Effector memory CD4-positive, alpha-beta T cell (primary cell): ENCODE results near the gene CNTN1.

Source experiments
- DNase-seq, 3 donors: peaks; one replicate each; pipeline ENCODE4 v3.0.0-alpha.2; 2020
- H3K27ac ChIP-seq: 2 replicates; pipeline ENCODE4 v1.7.0; 2013; ENCODE audit warnings: mild to moderate bottlenecking, low read length, moderate library complexity; ENCODE audit not compliant: insufficient read depth, poor library complexity, severe bottlenecking
- H3K27me3 ChIP-seq: replicated peaks from 2 replicates; pipeline ENCODE4 v1.7.0; 2013; ENCODE audit warnings: mild to moderate bottlenecking, low read length; ENCODE audit not compliant: insufficient read depth, control insufficient read depth, poor library complexity, severe bottlenecking
- H3K36me3 ChIP-seq: 2 replicates; pipeline ENCODE4 v1.7.0; 2013; ENCODE audit warnings: mild to moderate bottlenecking, low read length, moderate library complexity; ENCODE audit not compliant: control insufficient read depth, insufficient read depth
- H3K4me1 ChIP-seq: 2 replicates; pipeline ENCODE4 v1.7.0; 2013; ENCODE audit warnings: low read length, mild to moderate bottlenecking; ENCODE audit not compliant: control insufficient read depth, insufficient read depth, poor library complexity, severe bottlenecking
- H3K4me3 ChIP-seq: 2 replicates; pipeline ENCODE4 v1.7.0; 2013; ENCODE audit warnings: low read length, low read depth, mild to moderate bottlenecking; ENCODE audit not compliant: insufficient read depth, poor library complexity, severe bottlenecking
- H3K9me3 ChIP-seq: 2 replicates; pipeline ENCODE4 v1.7.0; 2013; ENCODE audit warnings: mild to moderate bottlenecking, low read length, moderate library complexity; ENCODE audit not compliant: control insufficient read depth

CNTN1 gene

DNA sequence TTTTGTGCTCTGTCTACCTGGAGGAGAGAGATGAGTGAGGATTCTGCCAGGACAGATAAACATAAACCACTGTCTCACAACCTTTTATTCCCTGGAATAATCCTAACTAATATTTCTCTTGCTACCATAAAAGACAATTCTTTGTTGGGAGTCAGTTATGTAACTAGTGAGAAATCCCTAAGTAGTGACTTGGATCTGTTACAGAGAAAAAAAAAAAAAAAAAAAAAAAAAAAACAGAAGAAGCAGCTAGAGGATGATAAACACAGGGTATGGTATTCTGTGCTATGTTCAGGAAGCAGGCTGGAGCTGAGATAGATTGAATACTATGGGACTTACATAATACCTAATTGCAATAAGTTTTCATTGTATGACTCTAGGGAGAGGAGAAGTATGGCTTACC lies 178.7 kb downstream of the CNTN1 start:
- Histone ChIP-seq H3K36me3 (no peaks in the 10 kb centered on the region), H3K27me3 (no peaks in the 10 kb centered on the region), H3K4me3 (no peak overlapping the region), H3K27ac (no peak overlapping the region), H3K4me1 (no peaks in the 10 kb centered on the region), H3K9me3 (no peaks in the 10 kb centered on the region)
- DNase-seq = no peak

DNA sequence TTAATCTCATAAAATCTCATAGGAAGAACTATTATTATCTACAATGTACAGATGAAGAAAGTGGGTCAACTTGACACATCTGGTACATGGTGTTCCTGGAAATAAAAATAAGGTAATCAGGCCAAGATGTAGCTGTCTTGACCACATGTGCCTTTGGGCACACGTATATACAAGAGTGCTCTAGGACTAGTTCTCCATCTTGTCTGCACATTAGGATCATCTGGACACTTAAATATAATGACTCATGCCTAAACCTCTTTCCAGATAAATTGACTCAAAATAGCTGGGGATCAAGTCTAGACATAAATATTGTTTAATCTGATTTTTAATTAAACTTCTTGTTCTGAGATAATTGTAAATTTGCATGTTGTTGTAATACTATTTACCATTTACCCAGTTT lies 182.6 kb downstream of the CNTN1 start:
- DNase-seq = no peak
- H3K27me3 ChIP-seq = no peaks in the 10 kb centered on the region
- H3K4me1 ChIP-seq = no peaks in the 10 kb centered on the region
- no peak overlapping the region for H3K4me3 ChIP-seq
- H3K27ac ChIP-seq = no peak overlapping the region
- no peaks in the 10 kb centered on the region for H3K36me3 ChIP-seq
- H3K9me3 ChIP-seq = no peaks in the 10 kb centered on the region

DNA sequence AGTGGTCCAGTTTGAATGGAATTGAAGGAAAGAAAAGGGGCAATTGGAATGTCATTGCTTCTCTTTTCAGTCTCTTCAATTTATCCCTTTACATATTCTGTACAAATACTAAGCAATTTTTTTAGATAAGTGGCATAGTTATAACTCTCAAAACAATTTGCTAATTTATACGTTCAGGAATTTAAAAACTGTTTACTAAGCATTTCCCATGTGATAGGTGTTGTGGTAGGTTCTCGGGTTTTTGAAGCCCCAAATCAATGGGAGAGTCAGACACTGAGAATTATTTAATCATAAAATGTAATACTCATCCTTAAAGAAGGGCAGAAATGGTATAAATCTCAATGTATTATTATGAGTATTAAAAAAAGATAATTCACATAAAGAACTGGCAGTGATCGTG lies 197.1 kb downstream of the CNTN1 start:
- Histone ChIP-seq H3K4me3 (no peak overlapping the region), H3K27ac (no peak overlapping the region), H3K9me3 (no peaks in the 10 kb centered on the region), H3K4me1 (no peaks in the 10 kb centered on the region), H3K36me3 (no peaks in the 10 kb centered on the region), H3K27me3 (no peaks in the 10 kb centered on the region)
- DNase-seq = no peak

DNA sequence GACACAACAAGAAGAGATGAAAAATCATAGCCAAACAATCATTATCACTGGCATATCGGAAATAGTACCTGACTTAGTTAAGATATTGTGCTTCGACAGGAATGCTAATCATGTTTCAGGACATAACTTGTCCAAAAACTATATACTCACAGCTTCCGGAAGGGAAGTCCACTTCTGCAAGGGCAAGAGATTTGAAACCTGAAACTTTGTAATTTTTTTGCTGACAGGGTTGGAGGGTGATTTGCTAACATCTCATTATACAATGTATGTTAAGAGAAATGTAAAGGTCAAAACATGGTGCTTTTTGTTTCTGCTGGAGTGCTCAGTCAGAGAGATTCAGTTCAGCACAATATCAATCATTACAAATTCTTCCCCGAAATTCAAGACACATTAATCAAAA lies 200.3 kb downstream of the CNTN1 start:
- Histone ChIP-seq H3K27ac (no peak overlapping the region), H3K4me1 (no peaks in the 10 kb centered on the region), H3K27me3 (no peaks in the 10 kb centered on the region), H3K9me3 (no peaks in the 10 kb centered on the region), H3K4me3 (no peak overlapping the region), H3K36me3 (no peaks in the 10 kb centered on the region)
- DNase-seq = no peak

DNA sequence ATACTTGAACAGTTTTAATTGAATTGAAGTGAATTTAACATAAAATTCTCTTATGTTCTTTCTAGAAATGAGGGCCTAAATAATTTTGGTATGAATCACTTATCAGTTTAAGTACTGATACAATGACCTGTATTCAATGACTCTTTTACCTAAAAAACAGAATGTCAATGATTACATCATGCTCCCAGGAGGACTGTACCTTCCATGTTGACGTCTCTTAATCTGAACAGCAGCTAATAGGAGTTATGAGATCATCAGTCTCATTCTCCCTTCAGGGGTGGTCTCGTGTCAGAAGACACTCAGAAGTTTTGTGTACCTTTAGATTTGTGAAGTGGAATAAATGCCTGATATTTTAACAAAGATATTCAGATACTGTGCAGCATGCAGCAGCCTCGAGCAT lies 206.3 kb downstream of the CNTN1 start:
- Histone ChIP-seq H3K9me3 (no peaks in the 10 kb centered on the region), H3K27me3 (no peaks in the 10 kb centered on the region), H3K4me3 (no peak overlapping the region), H3K27ac (no peak overlapping the region), H3K4me1 (no peaks in the 10 kb centered on the region), H3K36me3 (no peaks in the 10 kb centered on the region)
- DNase-seq = no peak

- Histone ChIP-seq H3K4me3 (no peak overlapping the region), H3K4me1 (no peaks in the 10 kb centered on the region), H3K27me3 (no peaks in the 10 kb centered on the region), H3K36me3 (no peaks in the 10 kb centered on the region), H3K9me3 (no peaks in the 10 kb centered on the region), H3K27ac (no peak overlapping the region)
- DNase-seq = no peak
These were observed 210.8 kb downstream of the CNTN1 start for GRCh38 chr12:40903040-40903439.

DNA sequence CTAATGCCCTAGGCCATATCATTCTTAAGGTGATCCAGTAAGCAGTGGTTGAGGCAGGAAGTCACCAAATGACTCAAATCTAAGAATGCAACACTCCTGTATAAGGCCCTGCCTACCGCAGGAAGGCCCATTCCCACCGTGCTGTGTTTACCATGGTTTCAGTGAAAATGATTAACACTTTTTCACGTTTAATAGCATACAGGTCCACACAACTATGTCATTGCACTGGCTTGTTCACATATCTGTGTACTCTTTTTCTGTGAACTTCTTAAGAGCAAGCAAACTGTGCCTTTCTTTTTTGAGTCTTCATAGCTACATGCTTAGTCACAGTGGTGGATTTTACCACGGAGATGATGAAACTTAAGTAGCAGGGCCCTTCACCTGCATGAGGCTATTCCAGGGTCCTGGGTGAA lies 214.9 kb downstream of the CNTN1 start:
- Histone ChIP-seq H3K27me3 (no peaks in the 10 kb centered on the region), H3K9me3 (no peaks in the 10 kb centered on the region), H3K36me3 (no peaks in the 10 kb centered on the region), H3K4me1 (no peaks in the 10 kb centered on the region), H3K27ac (no peak overlapping the region), H3K4me3 (no peak overlapping the region)
- DNase-seq = no peak

- no peaks in the 10 kb centered on the region for H3K9me3 ChIP-seq
- no peaks in the 10 kb centered on the region for H3K36me3 ChIP-seq
- H3K4me3 ChIP-seq = no peak overlapping the region
- no peak overlapping the region for H3K27ac ChIP-seq
- H3K4me1 ChIP-seq = no peaks in the 10 kb centered on the region
- DNase-seq = no peak
- H3K27me3 ChIP-seq = no peaks in the 10 kb centered on the region
These were observed 219.4 kb downstream of the CNTN1 start for GRCh38 chr12:40911676-40912075.

DNA sequence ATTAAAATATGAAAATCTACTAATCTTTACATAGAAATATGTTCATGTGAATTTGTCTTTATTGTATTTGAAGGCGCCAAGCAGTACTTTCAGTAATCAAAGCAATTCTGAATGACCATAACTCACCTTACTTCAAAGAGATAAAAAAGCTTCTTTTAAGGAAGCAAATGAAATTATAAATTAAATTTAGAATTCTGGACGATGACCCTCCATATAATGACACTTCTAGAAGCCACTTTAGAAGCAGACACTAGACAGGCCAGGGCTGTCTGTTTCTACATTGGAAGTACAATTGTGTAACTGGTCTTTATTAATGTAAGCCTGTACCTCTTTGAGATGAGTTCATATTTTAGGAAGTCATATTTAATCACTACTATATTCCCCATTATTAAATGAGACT lies 222.9 kb downstream of the CNTN1 start:
- no peaks in the 10 kb centered on the region for H3K27me3 ChIP-seq
- no peaks in the 10 kb centered on the region for H3K36me3 ChIP-seq
- no peak overlapping the region for H3K4me3 ChIP-seq
- H3K27ac ChIP-seq = no peak overlapping the region
- no peaks in the 10 kb centered on the region for H3K9me3 ChIP-seq
- DNase-seq = no peak
- H3K4me1 ChIP-seq = no peaks in the 10 kb centered on the region

GRCh38 chr12:40917561-40917960 lies 225.3 kb downstream of the CNTN1 start:
- Histone ChIP-seq H3K9me3 (no peaks in the 10 kb centered on the region), H3K36me3 (no peaks in the 10 kb centered on the region), H3K4me1 (no peaks in the 10 kb centered on the region), H3K27me3 (no peaks in the 10 kb centered on the region), H3K27ac (no peak overlapping the region), H3K4me3 (no peak overlapping the region)
- DNase-seq = no peak
